Measurements from ENCODE around the gene FILIP1L. TPM values are rescaled to one million over a fixed set of nuclear protein-coding genes. Genes with fewer than 3 reads are reported as not detected.
A peak's percentile ranks its signal among the peaks of the same experiment; 100 is the strongest.

FILIP1L gene
- polyA plus RNA-seq, 1 of the 3 experiments (the other 2 are of a cell fraction) = 26.8 TPM

DNA sequence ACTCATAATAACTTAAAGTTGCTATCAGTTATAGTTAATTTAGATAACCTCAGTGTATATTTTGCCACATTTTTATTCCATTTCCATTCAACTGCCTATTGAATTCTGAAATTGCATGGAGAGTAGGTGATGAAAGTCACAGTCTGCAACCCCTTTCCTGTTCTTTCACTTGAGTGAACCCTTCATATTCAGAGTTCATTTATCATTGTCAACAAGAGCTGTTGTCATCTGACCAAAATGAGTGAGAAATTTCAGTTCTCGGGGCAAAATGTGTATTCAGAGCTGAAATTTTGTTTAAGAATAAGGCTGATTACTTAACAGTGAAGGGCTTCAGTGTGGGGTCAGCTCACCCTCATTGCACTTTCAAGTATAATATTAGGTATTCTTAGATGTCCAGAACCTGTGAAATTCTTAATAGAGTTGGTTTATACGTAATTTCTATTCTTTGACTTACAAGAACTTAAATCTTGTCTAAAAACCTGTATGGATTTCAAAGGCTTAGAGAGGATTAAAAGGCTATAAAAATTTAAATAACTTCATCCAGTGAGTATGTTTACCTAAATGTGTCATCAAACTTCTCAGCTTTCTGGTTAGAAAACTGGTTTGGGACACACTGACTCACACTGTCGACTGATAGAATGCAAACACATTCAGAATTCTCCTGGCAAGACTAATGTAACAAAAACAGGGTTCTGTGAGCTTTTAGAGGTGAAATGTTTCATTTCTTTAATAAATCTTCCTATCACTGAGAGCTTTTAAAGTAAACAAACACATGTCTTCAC is 204.4 kb downstream of the FILIP1L start:
- ChIA-PET CTCF (interaction anchor here (2.0 kb wide), 1 partner anchor 9 kb away, joined by 4 read pairs; no protein-coding TSS in a partner anchor), POLR2A (no interaction called here)
- H3K36me3 ChIP-seq (replicated peaks in 1 of 2; ENCODE audit: control insufficient read depth in 1 of 2, insufficient read depth in 2 of 2, low read length in 1 of 2) = no peaks in the 10 kb centered on the region
- H3K79me2 ChIP-seq (ENCODE audit: insufficient read depth) = no peaks in the 10 kb centered on the region
- peak overlapping the region in 1 of 2 experiments; percentile 65; a peak in 2 of 4 replicates for H3K27ac ChIP-seq (ENCODE audit: low read depth in 2 of 2, low read length in 1 of 2)
- H3F3A ChIP-seq (replicated peaks; ENCODE audit: insufficient read depth) = peaks cover 9% of the 10 kb centered on the region
- H3K4me3 ChIP-seq (ENCODE audit: low read depth in 2 of 2, low read length in 1 of 2) = no peak overlapping the region
- H3K27me3 ChIP-seq (ENCODE audit: insufficient read depth) = no peaks in the 10 kb centered on the region
- peak overlapping the region; percentile 17; the same call in 1 of the 2 replicates for H3K4me2 ChIP-seq
- H3K9ac ChIP-seq = peak overlapping the region; percentile 39
- H3K9me3 ChIP-seq = no peaks in the 10 kb centered on the region
- peaks cover 4 to 18% of the 10 kb centered on the region in 2 experiments; a peak in 3 of 4 replicates for H3K4me1 ChIP-seq (ENCODE audit: control insufficient read depth in 1 of 2, insufficient read depth in 2 of 2, low read depth in 1 of 2, low read length in 1 of 2)
- no peaks in the 10 kb centered on the region for H3K9me2 ChIP-seq
- H4K20me1 ChIP-seq (ENCODE audit: insufficient read depth) = no peaks in the 10 kb centered on the region
- 72% methylated on average over 3 of the region's 3 CpGs for WGBS (ENCODE audit: low lambda C conversion rate)
- TF ChIP-seq YY1 (IDR thresholded peaks at IDR 0.05; ENCODE audit: low read depth) (no peak), JUND (IDR thresholded peaks at IDR 0.05) (0 out of 2 replicates have a peak, but pooled peaks have one; percentile 26), TAF1 (IDR thresholded peaks at IDR 0.05; ENCODE audit: borderline replicate concordance, low read depth, low read length) (no peak), TCF12 (IDR thresholded peaks at IDR 0.05) (0 out of 2 replicates have a peak, but pooled peaks have one; percentile 18), MEF2A (IDR thresholded peaks at IDR 0.05; ENCODE audit: borderline replicate concordance, low read depth) (no peak), FOSL2 (IDR thresholded peaks at IDR 0.05; ENCODE audit: borderline replicate concordance, low read depth) (peak; percentile 51; the same call in 1 of the 2 replicates)
- TF ChIP-seq, protein P1, sequence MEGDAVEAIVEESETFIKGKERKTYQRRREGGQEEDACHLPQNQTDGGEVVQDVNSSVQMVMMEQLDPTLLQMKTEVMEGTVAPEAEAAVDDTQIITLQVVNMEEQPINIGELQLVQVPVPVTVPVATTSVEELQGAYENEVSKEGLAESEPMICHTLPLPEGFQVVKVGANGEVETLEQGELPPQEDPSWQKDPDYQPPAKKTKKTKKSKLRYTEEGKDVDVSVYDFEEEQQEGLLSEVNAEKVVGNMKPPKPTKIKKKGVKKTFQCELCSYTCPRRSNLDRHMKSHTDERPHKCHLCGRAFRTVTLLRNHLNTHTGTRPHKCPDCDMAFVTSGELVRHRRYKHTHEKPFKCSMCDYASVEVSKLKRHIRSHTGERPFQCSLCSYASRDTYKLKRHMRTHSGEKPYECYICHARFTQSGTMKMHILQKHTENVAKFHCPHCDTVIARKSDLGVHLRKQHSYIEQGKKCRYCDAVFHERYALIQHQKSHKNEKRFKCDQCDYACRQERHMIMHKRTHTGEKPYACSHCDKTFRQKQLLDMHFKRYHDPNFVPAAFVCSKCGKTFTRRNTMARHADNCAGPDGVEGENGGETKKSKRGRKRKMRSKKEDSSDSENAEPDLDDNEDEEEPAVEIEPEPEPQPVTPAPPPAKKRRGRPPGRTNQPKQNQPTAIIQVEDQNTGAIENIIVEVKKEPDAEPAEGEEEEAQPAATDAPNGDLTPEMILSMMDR (IDR thresholded peaks at IDR 0.05) = no peak
- TF ChIP-seq, protein P2, sequence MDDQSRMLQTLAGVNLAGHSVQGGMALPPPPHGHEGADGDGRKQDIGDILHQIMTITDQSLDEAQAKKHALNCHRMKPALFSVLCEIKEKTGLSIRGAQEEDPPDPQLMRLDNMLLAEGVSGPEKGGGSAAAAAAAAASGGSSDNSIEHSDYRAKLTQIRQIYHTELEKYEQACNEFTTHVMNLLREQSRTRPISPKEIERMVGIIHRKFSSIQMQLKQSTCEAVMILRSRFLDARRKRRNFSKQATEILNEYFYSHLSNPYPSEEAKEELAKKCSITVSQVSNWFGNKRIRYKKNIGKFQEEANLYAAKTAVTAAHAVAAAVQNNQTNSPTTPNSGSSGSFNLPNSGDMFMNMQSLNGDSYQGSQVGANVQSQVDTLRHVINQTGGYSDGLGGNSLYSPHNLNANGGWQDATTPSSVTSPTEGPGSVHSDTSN (IDR thresholded peaks at IDR 0.05) = 0 out of 2 replicates have a peak, but pooled peaks have one; percentile 22
- DNase-seq = no peak
- no peak overlapping the region for H2AFZ ChIP-seq (ENCODE audit: low read depth)

DNA sequence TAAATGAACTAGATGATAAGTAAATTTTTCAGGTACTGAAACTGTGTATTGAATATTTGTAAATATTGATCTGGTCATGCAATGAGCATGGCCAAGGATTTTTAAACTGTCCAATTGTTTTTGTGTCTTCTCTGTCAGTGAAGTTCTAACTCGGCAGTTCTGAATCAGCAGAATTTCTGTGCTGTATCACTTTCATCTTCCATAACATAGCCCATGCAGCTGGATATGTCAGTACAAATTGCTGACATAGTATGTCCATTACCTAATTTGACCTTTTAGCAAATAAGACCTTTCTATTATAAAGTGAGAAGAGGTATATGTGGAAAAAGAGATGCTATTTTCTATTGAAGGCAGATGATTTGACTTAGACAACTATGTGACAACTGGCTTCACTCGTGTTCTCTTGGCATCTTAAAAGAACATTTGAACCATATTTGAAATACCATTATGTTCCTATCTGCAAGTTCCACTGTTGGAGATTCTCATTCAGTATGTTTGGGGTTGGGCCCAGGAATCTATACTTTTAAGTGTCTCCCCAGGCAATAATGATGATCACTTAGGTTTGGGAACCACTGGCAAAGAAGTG is 206.2 kb downstream of the FILIP1L start:
- Histone ChIP-seq H3K27ac (ENCODE audit: low read depth in 2 of 2, low read length in 1 of 2) (no peak overlapping the region), H3K4me2 (no peak overlapping the region), H3K36me3 (replicated peaks in 1 of 2; ENCODE audit: control insufficient read depth in 1 of 2, insufficient read depth in 2 of 2, low read length in 1 of 2) (no peaks in the 10 kb centered on the region), H3K9me3 (no peaks in the 10 kb centered on the region), H3K4me3 (ENCODE audit: low read depth in 2 of 2, low read length in 1 of 2) (no peak overlapping the region), H3K27me3 (ENCODE audit: insufficient read depth) (no peaks in the 10 kb centered on the region), H3K4me1 (ENCODE audit: control insufficient read depth in 1 of 2, insufficient read depth in 2 of 2, low read depth in 1 of 2, low read length in 1 of 2) (peaks cover 4 to 24% of the 10 kb centered on the region in 2 experiments; a peak in 3 of 4 replicates), H4K20me1 (ENCODE audit: insufficient read depth) (no peaks in the 10 kb centered on the region), H3K9ac (no peak overlapping the region), H2AFZ (ENCODE audit: low read depth) (no peak overlapping the region), H3F3A (replicated peaks; ENCODE audit: insufficient read depth) (peaks cover 6% of the 10 kb centered on the region), H3K9me2 (no peaks in the 10 kb centered on the region), H3K79me2 (ENCODE audit: insufficient read depth) (peaks cover 5% of the 10 kb centered on the region; the same call in 1 of the 2 replicates)
- DNase-seq = no peak
- ChIA-PET POLR2A (interaction anchor here (0.6 kb wide), 1 partner anchor 13 kb away, joined by 3 read pairs; no protein-coding TSS in a partner anchor), CTCF (no interaction called here)
- WGBS (ENCODE audit: low lambda C conversion rate) = 96% methylated on average over 2 of the region's 2 CpGs
- TF ChIP-seq YY1 (IDR thresholded peaks at IDR 0.05; ENCODE audit: low read depth) (no peak), MEF2A (IDR thresholded peaks at IDR 0.05; ENCODE audit: borderline replicate concordance, low read depth) (no peak), RCOR1 (IDR thresholded peaks at IDR 0.05; ENCODE audit: low read length) (no peak), SMC3 (IDR thresholded peaks at IDR 0.05; ENCODE audit: low read depth, low read length) (no peak), NRF1 (IDR thresholded peaks at IDR 0.05; ENCODE audit: low read depth, low read length) (no peak), TAF1 (IDR thresholded peaks at IDR 0.05; ENCODE audit: borderline replicate concordance, low read depth, low read length) (no peak), RFX5 (IDR thresholded peaks at IDR 0.05; ENCODE audit: low read length) (no peak), TEAD4 (IDR thresholded peaks at IDR 0.05; ENCODE audit: borderline replicate concordance, insufficient read depth) (no peak)
- TF ChIP-seq, protein P3, sequence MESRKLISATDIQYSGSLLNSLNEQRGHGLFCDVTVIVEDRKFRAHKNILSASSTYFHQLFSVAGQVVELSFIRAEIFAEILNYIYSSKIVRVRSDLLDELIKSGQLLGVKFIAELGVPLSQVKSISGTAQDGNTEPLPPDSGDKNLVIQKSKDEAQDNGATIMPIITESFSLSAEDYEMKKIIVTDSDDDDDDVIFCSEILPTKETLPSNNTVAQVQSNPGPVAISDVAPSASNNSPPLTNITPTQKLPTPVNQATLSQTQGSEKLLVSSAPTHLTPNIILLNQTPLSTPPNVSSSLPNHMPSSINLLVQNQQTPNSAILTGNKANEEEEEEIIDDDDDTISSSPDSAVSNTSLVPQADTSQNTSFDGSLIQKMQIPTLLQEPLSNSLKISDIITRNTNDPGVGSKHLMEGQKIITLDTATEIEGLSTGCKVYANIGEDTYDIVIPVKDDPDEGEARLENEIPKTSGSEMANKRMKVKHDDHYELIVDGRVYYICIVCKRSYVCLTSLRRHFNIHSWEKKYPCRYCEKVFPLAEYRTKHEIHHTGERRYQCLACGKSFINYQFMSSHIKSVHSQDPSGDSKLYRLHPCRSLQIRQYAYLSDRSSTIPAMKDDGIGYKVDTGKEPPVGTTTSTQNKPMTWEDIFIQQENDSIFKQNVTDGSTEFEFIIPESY (IDR thresholded peaks at IDR 0.05; ENCODE audit: borderline replicate concordance, low read depth) = no peak
- TF ChIP-seq, protein P4, sequence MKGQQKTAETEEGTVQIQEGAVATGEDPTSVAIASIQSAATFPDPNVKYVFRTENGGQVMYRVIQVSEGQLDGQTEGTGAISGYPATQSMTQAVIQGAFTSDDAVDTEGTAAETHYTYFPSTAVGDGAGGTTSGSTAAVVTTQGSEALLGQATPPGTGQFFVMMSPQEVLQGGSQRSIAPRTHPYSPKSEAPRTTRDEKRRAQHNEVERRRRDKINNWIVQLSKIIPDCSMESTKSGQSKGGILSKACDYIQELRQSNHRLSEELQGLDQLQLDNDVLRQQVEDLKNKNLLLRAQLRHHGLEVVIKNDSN (IDR thresholded peaks at IDR 0.05; ENCODE audit: borderline replicate concordance, low read depth) = no peak

Data from SK-N-SH (cell line).